ENCODE results near the gene SULT1A1.
"Not testable (repeated sequence)": the region's sequence is repeated elsewhere in the genome, so short reads cannot be mapped to it uniquely, and the experiment has no call there.

DNA sequence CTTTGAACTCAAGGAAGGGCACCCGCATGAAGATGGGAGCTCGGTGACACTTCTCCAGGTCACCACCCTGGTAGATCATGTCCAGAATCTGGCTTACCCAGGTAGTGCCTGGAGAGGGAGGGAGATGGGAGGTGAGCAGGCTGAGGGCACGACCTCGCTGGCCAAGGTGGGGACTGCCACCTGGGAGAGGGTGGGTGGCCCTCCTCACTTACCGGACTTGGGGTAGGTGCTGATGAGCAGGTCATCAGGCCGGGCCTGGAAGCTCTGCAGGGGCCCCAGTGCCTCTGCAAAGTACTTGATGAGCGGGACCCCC, 1.4 kb downstream of the SULT1A1 start:
- TF ChIP-seq, protein P1, sequence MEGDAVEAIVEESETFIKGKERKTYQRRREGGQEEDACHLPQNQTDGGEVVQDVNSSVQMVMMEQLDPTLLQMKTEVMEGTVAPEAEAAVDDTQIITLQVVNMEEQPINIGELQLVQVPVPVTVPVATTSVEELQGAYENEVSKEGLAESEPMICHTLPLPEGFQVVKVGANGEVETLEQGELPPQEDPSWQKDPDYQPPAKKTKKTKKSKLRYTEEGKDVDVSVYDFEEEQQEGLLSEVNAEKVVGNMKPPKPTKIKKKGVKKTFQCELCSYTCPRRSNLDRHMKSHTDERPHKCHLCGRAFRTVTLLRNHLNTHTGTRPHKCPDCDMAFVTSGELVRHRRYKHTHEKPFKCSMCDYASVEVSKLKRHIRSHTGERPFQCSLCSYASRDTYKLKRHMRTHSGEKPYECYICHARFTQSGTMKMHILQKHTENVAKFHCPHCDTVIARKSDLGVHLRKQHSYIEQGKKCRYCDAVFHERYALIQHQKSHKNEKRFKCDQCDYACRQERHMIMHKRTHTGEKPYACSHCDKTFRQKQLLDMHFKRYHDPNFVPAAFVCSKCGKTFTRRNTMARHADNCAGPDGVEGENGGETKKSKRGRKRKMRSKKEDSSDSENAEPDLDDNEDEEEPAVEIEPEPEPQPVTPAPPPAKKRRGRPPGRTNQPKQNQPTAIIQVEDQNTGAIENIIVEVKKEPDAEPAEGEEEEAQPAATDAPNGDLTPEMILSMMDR (IDR thresholded peaks at IDR 0.05), result not testable (repeated sequence)
- not testable (repeated sequence) for TF ChIP-seq POLR2AphosphoS5 (IDR thresholded peaks at IDR 0.05; ENCODE audit: low read depth, low read length); SIN3A (IDR thresholded peaks at IDR 0.05; ENCODE audit: borderline replicate concordance, insufficient read depth, low read depth, low read length); TCF7L2 (IDR thresholded peaks at IDR 0.05; ENCODE audit: low read depth, low read length)
- TF ChIP-seq, protein P2, sequence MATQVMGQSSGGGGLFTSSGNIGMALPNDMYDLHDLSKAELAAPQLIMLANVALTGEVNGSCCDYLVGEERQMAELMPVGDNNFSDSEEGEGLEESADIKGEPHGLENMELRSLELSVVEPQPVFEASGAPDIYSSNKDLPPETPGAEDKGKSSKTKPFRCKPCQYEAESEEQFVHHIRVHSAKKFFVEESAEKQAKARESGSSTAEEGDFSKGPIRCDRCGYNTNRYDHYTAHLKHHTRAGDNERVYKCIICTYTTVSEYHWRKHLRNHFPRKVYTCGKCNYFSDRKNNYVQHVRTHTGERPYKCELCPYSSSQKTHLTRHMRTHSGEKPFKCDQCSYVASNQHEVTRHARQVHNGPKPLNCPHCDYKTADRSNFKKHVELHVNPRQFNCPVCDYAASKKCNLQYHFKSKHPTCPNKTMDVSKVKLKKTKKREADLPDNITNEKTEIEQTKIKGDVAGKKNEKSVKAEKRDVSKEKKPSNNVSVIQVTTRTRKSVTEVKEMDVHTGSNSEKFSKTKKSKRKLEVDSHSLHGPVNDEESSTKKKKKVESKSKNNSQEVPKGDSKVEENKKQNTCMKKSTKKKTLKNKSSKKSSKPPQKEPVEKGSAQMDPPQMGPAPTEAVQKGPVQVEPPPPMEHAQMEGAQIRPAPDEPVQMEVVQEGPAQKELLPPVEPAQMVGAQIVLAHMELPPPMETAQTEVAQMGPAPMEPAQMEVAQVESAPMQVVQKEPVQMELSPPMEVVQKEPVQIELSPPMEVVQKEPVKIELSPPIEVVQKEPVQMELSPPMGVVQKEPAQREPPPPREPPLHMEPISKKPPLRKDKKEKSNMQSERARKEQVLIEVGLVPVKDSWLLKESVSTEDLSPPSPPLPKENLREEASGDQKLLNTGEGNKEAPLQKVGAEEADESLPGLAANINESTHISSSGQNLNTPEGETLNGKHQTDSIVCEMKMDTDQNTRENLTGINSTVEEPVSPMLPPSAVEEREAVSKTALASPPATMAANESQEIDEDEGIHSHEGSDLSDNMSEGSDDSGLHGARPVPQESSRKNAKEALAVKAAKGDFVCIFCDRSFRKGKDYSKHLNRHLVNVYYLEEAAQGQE (IDR thresholded peaks at IDR 0.05; ENCODE audit: insufficient read depth in 1 of 2, low read depth in 2 of 2, low read length in 1 of 2), result not testable (repeated sequence)

All from Panc1 (cell line).